PC-9 (cell line): ENCODE measurements around the gene SIGLEC12. TPM values are rescaled to one million over a fixed set of nuclear protein-coding genes. Genes with fewer than 3 reads are reported as not detected.
A peak's percentile ranks its signal among the peaks of the same experiment; 100 is the strongest.

Experiments
- BruUV-seq: library from RNA; stranded (reverse); fragments of 400-500 nt; replicated peaks from 2 replicates; lab custom pipeline; 2021; lab: Mats Ljungman, UMichigan
- CTCF ChIA-PET: fragments of 300-600 bp; sonication (Branson Sonifier 250); formaldehyde crosslinking; loops from one replicate; lab custom pipeline; 2022; ENCODE audit warnings: antibody characterized with exemption; lab: Charles Lee
- POLR2A ChIA-PET: fragments of 300-600 bp; sonication (Branson Sonifier 250); formaldehyde crosslinking; loops from one replicate; lab custom pipeline; 2022; ENCODE audit warnings: antibody characterized with exemption; ENCODE audit not compliant: unreplicated experiment; lab: Charles Lee
- DNase-seq, 2 experiments: peaks; one replicate each; pipeline versions ENCODE4 v3.0.0 to v3.0.0-alpha.2; 2015 to 2022; ENCODE audit warnings: mixed read lengths in 1 of 2
- H2AFZ ChIP-seq: fragments of 200-600 bp; sonication (generic); 2 replicates; pipeline ENCODE4 v1.8.1; 2017; ENCODE audit warnings: antibody characterized with exemption
- H3F3A ChIP-seq: fragments of 200-600 bp; sonication (generic); 2 replicates; pipeline ENCODE4 v1.8.1; 2017; ENCODE audit warnings: antibody characterized with exemption, mild to moderate bottlenecking, low read depth; ENCODE audit not compliant: insufficient read depth
- H3K27ac ChIP-seq: fragments of 200-600 bp; sonication (generic); 2 replicates; pipeline ENCODE4 v1.6.1; 2016; ENCODE audit warnings: mixed run types
- H3K27me3 ChIP-seq: fragments of 200-600 bp; sonication (generic); 2 replicates; pipeline ENCODE4 v1.6.1; 2016; ENCODE audit warnings: low read depth, mixed run types; ENCODE audit not compliant: insufficient read depth
- H3K36me3 ChIP-seq: fragments of 200-600 bp; sonication (generic); 2 replicates; pipeline ENCODE4 v1.6.1; 2016; ENCODE audit warnings: low read depth, mixed run types
- H3K4me1 ChIP-seq: fragments of 200-600 bp; sonication (generic); replicated peaks from 2 replicates; pipeline ENCODE4 v1.6.1; 2016; ENCODE audit warnings: mixed run types; ENCODE audit not compliant: insufficient read depth
- H3K4me2 ChIP-seq: fragments of 200-600 bp; sonication (generic); 2 replicates; pipeline ENCODE4 v1.6.1; 2017; ENCODE audit warnings: mixed run types
- H3K4me3 ChIP-seq: fragments of 200-600 bp; sonication (generic); 2 replicates; pipeline ENCODE4 v1.6.1; 2016; ENCODE audit warnings: mixed run types
- H3K79me2 ChIP-seq: fragments of 200-600 bp; sonication (generic); 2 replicates; pipeline ENCODE4 v1.6.1; 2017; ENCODE audit warnings: low read depth, mixed run types
- H3K9me2 ChIP-seq: fragments of 200-600 bp; sonication (generic); 2 replicates; pipeline ENCODE4 v1.8.1; 2017; ENCODE audit warnings: mild to moderate bottlenecking; ENCODE audit not compliant: insufficient read depth
- H3K9me3 ChIP-seq: fragments of 200-600 bp; sonication (generic); 2 replicates; pipeline ENCODE4 v1.8.1; 2016; ENCODE audit warnings: low read depth; ENCODE audit not compliant: insufficient read depth
- H4K20me1 ChIP-seq: fragments of 200-600 bp; sonication (generic); 2 replicates; pipeline ENCODE4 v1.8.1; 2017; ENCODE audit not compliant: insufficient read depth
- EZH2 ChIP-seq: fragments of 200-600 bp; sonication (generic); IDR thresholded peaks from 2 replicates; pipeline ENCODE4 v1.8.0; 2017; ENCODE audit warnings: antibody characterized with exemption, low read depth
- intact Hi-C: fragments of 100-400 bp; cut with micrococcal nuclease; formaldehyde crosslinking; loops from one replicate; pipeline ENCODE4 v1.10.0; 2022; ENCODE audit not compliant: unreplicated experiment
- total RNA-seq: library from RNA; stranded (reverse); gene quantifications from 2 replicates; pipeline ENCODE4 v1.2.3, GENCODE V29; 2021
- TF ChIP-seq, protein P1 (sequence below): fragments of 200-600 bp; sonication (generic); conservative IDR thresholded peaks from 2 replicates; pipeline ENCODE4 v1.6.1; 2017; ENCODE audit warnings: mixed run types, antibody characterized with exemption, mild to moderate bottlenecking, moderate library complexity

SIGLEC12 gene
- total RNA-seq, 1 experiment from 2014 or later: not detected

DNA sequence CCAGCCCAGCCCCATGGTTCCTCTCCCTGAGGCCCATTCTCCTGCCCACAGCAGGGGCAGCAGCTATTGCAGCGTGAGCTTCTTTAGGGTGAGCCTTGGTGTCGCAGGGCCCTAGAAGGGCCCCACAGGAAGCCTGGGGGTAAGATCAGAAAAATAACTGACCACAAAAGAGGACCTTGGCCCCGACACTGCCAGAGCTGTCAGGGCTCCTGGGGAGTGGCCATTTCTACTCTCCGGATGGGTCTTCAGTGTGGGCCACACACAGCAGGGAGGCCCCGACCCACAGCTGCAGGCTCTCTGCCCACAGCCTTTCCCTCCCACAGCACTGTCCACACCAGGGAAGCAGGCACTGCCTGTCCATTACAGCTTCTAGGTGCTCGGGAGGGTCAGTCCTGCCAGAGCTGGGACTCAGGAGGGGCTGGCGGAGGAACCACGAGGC lies 39.9 kb downstream of the SIGLEC12 start:
- CTCF ChIA-PET: no interaction called here
- Histone ChIP-seq H3K79me2 (no peaks in the 10 kb centered on the region), H3K36me3 (no peaks in the 10 kb centered on the region), H4K20me1 (no peaks in the 10 kb centered on the region), H3K27ac (no peak overlapping the region), H3F3A (no peaks in the 10 kb centered on the region), H3K27me3 (peaks cover 86% of the 10 kb centered on the region), H3K4me1 (no peaks in the 10 kb centered on the region), H3K4me3 (no peak overlapping the region), H3K9me2 (no peaks in the 10 kb centered on the region), H3K9me3 (no peaks in the 10 kb centered on the region), H2AFZ (no peak overlapping the region), H3K4me2 (no peak overlapping the region)
- no peak for DNase-seq
- BruUV-seq: no TSS peak
- POLR2A ChIA-PET: no interaction called here
- TF ChIP-seq EZH2: no peak
- TF ChIP-seq, protein P1, sequence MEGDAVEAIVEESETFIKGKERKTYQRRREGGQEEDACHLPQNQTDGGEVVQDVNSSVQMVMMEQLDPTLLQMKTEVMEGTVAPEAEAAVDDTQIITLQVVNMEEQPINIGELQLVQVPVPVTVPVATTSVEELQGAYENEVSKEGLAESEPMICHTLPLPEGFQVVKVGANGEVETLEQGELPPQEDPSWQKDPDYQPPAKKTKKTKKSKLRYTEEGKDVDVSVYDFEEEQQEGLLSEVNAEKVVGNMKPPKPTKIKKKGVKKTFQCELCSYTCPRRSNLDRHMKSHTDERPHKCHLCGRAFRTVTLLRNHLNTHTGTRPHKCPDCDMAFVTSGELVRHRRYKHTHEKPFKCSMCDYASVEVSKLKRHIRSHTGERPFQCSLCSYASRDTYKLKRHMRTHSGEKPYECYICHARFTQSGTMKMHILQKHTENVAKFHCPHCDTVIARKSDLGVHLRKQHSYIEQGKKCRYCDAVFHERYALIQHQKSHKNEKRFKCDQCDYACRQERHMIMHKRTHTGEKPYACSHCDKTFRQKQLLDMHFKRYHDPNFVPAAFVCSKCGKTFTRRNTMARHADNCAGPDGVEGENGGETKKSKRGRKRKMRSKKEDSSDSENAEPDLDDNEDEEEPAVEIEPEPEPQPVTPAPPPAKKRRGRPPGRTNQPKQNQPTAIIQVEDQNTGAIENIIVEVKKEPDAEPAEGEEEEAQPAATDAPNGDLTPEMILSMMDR: no peak
- intact Hi-C loops: no loop called here

DNA sequence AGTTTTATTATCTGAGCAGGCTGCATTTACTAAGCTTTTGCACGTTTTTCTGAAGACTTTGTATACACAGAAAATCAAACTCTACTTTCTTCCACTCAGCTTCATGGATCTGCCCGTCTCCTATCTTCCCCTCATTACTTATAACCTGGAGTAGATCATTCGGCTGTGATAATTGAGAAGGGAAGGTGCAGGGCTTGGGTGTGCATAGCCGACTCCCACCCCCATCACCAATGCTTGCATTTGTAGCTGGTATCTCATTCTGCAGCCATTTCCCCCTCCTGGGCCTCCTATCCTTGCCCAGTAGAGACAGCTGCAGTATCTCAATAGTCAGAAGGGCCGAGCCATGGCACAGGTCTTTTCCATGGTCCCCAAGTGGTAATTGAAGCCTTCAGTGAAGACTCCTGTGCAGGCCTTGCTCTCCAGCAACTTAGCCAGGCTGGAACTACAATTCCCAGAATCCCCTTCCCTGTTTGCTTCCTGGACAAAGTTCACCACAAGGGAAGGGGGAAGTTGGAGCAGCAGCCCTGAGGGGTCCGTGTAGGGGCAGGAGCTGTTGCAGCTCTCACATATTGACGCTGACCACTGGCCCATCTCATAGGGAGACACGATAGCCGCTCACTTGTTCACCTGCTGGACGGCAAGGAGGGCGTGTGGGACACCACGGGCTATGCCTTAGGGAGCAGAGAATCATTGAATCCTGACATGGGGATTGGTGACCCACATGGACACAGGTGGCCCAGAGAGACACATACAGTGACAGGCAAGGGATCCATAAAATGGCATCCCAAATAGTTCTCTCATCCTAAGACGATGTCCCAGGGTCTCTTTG lies 41.2 kb downstream of the SIGLEC12 start:
- ChIA-PET POLR2A (no interaction called here), CTCF (no interaction called here)
- TF ChIP-seq, protein P1: no peak
- TF ChIP-seq EZH2: no peak
- no peaks in the 10 kb centered on the region for H3K36me3 ChIP-seq
- intact Hi-C loops: no loop called here
- no peaks in the 10 kb centered on the region for H3K79me2 ChIP-seq
- H3K4me2 ChIP-seq: peak overlapping the region; percentile 58
- H3F3A ChIP-seq: no peaks in the 10 kb centered on the region
- no peaks in the 10 kb centered on the region for H4K20me1 ChIP-seq
- H3K27me3 ChIP-seq: peaks cover 82% of the 10 kb centered on the region
- DNase-seq: no peak
- no peaks in the 10 kb centered on the region for H3K9me3 ChIP-seq
- H3K9me2 ChIP-seq: no peaks in the 10 kb centered on the region
- no peaks in the 10 kb centered on the region for H3K4me1 ChIP-seq
- no peak overlapping the region for H2AFZ ChIP-seq
- H3K4me3 ChIP-seq: peak overlapping the region; percentile 38; the same call in 1 of the 2 replicates
- no peak overlapping the region for H3K27ac ChIP-seq
- no TSS peak for BruUV-seq

DNA sequence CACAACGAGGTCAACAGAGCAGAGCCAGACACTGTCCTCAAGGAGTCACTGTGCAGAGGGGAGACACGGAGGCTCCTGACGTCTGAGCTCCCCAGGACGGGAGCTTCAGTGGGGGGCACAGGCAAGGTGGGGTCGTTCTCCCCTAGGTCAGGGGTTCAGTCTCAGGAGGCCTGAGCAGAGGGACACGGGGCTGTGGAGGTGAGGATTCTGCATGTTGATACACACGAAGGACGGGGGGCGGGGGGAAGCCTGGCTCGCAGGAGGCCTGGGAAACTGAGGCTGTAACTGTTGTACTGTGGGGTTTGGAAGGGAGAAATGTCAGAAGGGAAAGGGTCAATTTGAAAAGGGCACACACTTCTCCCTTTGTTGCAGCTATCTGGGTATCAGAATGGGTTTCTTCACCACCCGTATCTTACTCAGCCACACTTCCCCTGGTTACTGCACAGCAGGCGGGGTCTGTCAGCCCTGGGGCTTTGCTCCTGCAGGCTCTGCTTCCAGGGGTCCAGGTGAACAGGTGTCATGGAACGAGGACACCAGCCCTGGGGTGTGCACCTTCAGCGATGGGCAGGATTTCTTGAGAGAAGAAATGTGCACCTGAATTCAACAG lies 42.6 kb downstream of the SIGLEC12 start:
- Histone ChIP-seq H3K36me3 (no peaks in the 10 kb centered on the region), H3K4me1 (no peaks in the 10 kb centered on the region), H3K9me3 (no peaks in the 10 kb centered on the region), H3F3A (no peaks in the 10 kb centered on the region), H3K4me3 (no peak overlapping the region), H3K27me3 (peaks cover 87% of the 10 kb centered on the region), H3K9me2 (no peaks in the 10 kb centered on the region), H3K4me2 (no peak overlapping the region), H3K79me2 (no peaks in the 10 kb centered on the region), H3K27ac (no peak overlapping the region), H2AFZ (no peak overlapping the region), H4K20me1 (no peaks in the 10 kb centered on the region; the same call in 1 of the 2 replicates)
- DNase-seq: no peak
- intact Hi-C loops: no loop called here
- POLR2A ChIA-PET: no interaction called here
- CTCF ChIA-PET: no interaction called here
- no peak for TF ChIP-seq EZH2
- TF ChIP-seq, protein P1: no peak
- no TSS peak for BruUV-seq
